Dermis blood vessel endothelial cell (primary cell): ENCODE results near the gene TIGD6. TPM values are rescaled to one million over a fixed set of nuclear protein-coding genes. Genes with fewer than 3 reads are reported as not detected.
A peak's percentile ranks its signal among the peaks of the same experiment; 100 is the strongest.

Source experiments
- DNase-seq: peaks from one replicate; pipeline ENCODE4 v3.0.0; 2010
- total RNA-seq: library from RNA; depleted of rRNA; stranded (reverse); fragments of >200 nt; gene quantifications from 2 replicates; pipeline ENCODE4 v1.2.3, GENCODE V29; 2014

TIGD6 gene
- total RNA-seq, 1 donor from 2014 or later: 6.0 TPM

DNA sequence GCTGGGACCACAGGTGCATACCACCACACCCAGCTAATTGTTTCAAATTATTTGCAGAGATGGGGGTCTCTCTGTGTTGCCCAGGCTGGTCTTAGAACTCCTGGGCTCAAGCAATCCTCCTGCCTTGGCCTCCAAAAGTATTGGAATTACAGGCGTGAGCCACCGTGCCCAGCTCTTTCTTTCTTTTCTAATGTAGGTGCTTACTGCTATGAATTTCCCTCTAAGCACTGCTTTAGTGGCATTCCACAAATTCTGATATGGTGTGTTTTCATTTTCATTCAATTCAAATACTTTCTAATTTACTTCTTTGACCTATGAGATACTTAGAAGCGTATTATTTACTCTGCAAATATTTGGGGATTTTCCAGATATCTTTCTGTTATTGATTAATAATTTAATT, 15.0 kb upstream of the TIGD6 start:
- no peak for DNase-seq

- no peak for DNase-seq
Measured at GRCh38 chr5:150014456-150014855, 14.0 kb upstream of the TIGD6 start.

- DNase-seq: no peak
Measured at GRCh38 chr5:150013931-150014330, 13.5 kb upstream of the TIGD6 start.

GRCh38 chr5:150009671-150010387, 9.4 kb upstream of the TIGD6 start:
- DNase-seq: no peak

GRCh38 chr5:150007050-150007449, 6.6 kb upstream of the TIGD6 start:
- no peak for DNase-seq

- no peak for DNase-seq
Measured at GRCh38 chr5:150006318-150006717, 5.9 kb upstream of the TIGD6 start.

DNA sequence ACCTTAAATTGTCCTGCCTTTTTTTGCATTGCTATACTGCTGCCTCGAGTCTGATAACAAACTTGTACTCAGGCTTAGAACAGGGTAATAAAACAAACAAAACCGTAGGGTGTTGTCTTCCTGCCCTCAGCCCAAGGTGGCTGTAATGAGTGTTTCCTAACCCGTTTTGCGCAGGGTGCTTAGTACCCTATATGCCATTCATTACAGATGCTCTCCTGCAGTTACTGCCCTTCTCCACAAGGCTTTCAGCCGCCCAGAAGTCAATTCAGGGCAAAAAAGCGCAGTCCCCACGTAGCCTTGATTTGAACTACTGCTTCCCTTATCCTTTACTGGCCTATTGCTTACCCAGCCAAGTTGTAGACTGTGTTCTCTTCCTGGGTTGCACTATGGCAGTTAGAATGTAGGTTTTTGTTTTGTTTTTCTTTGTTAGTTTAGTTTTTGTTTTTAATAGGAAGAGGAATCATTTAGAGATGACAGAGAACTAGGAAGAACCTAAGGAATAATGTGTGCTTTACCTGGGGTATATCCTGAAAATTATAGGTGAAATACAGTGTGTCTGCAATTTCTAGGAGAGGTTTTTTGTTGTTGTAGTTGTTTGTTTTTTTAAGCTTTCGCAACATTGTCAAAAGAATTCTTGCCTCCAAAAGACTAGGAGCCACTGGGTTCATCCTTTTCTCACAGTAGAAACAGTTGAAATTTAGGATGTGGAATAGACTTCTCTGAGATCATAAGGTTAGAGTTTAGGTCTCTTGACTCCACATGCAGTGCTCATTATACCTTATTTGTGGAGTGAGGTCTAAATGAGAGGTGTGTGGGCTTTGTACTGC, 1.4 kb upstream of the TIGD6 start:
- DNase-seq: peak; percentile 85

DNA sequence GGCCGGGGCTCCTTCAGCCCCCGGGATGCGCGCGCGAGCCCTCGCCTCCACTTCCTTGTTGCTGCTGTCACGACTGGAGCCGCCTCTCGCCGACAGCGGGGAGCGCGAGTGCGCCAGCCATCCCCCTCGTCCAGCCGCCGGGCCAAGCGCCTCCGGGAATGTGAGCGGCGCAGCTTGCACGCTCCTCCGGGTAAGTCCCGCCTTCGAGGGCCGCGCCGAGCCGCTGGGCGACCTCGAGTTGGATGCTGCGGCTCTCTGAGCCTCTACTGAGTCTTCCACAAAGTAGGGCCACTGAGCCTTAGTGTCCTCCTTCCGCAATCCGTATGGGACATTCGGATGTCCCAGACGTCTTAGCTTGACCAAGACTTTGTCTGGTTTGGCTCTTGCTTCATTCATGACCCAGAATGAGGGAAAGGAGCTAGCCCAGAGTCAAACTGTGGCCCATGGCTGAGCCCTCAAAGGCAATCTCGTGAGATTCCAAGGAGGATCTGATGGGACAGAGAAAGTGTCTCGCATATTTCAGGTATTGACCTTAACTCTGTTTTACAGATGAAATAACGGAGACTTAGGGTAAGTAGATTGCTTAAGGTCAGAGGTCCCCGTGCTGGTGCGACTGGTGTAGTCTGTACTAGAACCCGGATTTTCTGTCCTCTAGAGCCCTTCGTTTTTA, 671 bp upstream of the TIGD6 start:
- peak; percentile 61 for DNase-seq

DNA sequence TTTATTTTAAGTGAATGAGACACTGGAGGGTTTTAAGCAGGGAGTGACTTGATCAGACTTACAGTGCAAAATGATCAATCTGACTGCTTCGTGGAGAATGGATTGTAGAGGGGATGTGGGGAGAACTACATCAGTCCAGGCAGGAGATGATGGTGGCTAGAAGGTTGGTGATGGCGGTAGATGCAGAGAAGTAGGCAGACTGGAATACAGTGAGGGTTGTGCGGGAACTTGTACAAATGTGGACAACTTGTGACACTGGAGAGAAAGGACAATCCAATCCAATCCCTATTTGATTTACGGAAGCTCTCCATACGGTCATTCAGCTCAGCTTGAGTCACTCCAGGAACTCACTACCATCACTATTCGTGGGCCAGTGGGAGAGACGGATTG, 593 bp downstream of the TIGD6 start:
- no peak for DNase-seq

GRCh38 chr5:149999359-149999758, 1.1 kb downstream of the TIGD6 start:
- DNase-seq: no peak

DNA sequence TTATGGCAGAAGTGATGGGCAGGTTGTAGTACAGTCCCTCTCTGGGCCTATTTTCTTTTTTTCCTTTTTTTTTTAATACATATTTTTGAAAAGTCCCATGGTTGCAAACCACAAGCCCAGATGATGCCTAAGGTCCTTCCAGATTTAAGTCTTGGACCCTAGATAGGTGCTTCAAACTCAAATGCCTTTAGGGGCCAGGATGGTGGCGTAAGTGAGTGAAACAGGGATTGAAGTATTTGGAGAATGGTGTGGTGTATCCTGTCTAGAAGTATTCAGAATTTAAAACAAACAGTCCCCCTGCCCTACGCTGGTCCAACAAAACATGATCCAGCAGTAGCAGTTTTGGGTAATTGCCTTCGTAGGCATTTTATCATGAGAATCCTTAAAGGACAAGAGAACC, 2.2 kb downstream of the TIGD6 start:
- DNase-seq: no peak

DNA sequence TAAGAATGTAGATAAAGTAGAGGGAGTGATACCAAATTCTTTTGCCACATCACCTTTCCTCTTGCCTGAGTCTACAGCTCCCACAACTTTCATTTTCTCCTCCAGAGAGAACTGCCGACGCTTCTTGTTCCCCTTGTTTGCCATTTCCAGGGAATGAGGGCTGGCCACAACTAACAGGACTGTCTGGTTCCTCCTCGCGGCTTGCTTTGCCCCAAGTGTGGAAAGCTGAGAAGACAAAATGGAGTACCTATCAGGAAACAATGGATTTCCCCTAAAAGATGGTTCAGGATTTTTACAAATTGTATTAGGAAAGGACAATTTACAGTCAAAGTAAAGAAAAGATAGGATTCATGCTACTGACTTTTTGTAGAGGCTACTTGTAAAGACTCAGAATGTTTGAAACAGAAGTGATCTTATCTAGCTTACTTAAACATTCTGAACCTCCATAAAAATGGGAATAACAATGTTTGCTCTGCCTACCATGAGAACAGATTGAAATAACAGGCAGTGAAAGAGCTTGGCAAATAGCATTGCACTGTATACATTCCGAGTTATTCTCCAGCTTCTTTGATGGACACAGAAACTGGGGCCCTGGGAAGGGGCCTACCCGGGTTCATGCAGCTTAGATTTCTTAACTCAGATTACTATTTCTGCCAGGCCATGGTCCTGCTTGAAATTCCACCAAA, 4.1 kb downstream of the TIGD6 start:
- no peak for DNase-seq

DNA sequence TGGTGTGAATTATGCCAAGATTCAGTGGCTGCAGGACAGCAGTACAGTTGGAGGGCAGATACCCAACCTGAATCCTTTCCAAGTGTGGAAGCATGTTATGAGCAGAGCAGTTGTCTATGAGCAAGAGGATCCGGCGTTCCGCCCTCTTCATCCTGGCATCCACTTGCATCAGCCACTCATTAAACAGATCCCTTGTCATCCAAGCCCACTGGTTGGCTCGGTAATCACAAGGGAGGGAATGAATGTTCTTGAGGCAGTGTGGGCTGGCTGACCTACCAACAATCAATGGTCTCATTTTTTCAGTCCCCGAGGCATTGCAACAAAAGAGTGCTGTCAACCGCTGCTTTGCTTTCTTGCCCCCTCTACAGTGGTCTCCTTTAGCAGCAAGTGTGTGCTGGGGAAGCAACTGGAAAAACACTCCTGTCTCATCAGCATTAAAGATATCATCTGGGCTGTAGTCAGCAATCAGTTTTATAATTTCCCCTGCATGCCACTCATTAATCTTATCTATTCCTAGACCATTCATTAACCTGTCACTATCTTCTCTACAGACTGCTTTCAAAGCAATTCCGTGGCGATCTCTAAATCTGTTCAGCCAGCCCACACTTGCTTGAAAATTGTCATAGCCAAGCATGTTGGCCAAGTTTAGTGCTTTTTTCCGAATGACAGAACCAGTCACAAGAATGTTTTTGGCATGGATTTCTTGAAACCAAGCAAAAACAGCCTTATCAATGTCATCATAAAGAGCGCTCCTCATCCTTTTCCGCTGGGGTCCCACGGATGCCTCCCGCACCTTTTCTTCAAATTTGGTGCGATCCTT, 4.9 kb downstream of the TIGD6 start:
- no peak for DNase-seq

GRCh38 chr5:149993471-149993870, 7.0 kb downstream of the TIGD6 start:
- no peak for DNase-seq

GRCh38 chr5:149990518-149991376, 9.7 kb downstream of the TIGD6 start:
- peak; percentile 89 for DNase-seq

DNA sequence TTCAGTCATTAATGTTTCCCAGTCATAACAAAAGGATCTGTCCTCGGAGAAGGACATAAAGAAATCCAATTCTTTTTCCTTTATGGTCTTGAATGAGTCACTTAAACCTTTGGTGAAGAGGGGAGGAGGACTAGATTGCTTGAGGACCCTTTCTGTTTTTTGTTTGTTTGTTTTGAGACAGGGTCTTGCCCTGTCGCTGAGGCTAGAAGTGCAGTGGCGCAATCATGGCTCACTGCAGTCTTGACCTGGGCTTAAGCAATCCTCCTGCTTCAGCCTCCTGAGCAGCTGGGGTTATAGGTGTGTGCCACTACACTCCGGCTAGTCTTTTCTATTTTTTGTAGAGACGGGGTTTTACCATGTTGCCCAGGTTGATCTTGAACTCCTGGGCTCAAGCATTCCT, 12.3 kb downstream of the TIGD6 start:
- DNase-seq: no peak

- DNase-seq: no peak
Measured at GRCh38 chr5:149982505-149982904, 17.9 kb downstream of the TIGD6 start.

GRCh38 chr5:149981206-149981605, 19.2 kb downstream of the TIGD6 start:
- DNase-seq: no peak

GRCh38 chr5:149979896-149980295, 20.6 kb downstream of the TIGD6 start:
- no peak for DNase-seq

- DNase-seq: no peak
Measured at GRCh38 chr5:149975409-149975808, 25.0 kb downstream of the TIGD6 start.
